ENCODE measurements around the gene HPSE2.
"Not testable (repeated sequence)": the region's sequence is repeated elsewhere in the genome, so short reads cannot be mapped to it uniquely, and the experiment has no call there.

HPSE2 gene

GRCh38 chr10:99161165-99161564 lies 74.5 kb downstream of the HPSE2 start:
- DNase-seq (ENCODE audit: low read depth in 2 of 2): no peak

GRCh38 chr10:99143651-99144050 lies 92.0 kb downstream of the HPSE2 start:
- DNase-seq (ENCODE audit: low read depth in 2 of 2): no peak

- DNase-seq (ENCODE audit: low read depth in 2 of 2): no peak
Measured at GRCh38 chr10:99143011-99143410, 92.6 kb downstream of the HPSE2 start.

- DNase-seq (ENCODE audit: low read depth in 2 of 2): not testable (repeated sequence)
Measured at GRCh38 chr10:99132897-99133296, 102.8 kb downstream of the HPSE2 start.

- no peak for DNase-seq (ENCODE audit: low read depth in 2 of 2)
Measured at GRCh38 chr10:99125879-99126278, 109.8 kb downstream of the HPSE2 start.

GRCh38 chr10:99124376-99124775 lies 111.3 kb downstream of the HPSE2 start:
- no peak for DNase-seq (ENCODE audit: low read depth in 2 of 2)

GRCh38 chr10:99123851-99124250 lies 111.8 kb downstream of the HPSE2 start:
- DNase-seq (ENCODE audit: low read depth in 2 of 2): no peak

- no peak for DNase-seq (ENCODE audit: low read depth in 2 of 2)
Measured at GRCh38 chr10:99123336-99123735, 112.3 kb downstream of the HPSE2 start.

- no peak for DNase-seq (ENCODE audit: low read depth in 2 of 2)
Measured at GRCh38 chr10:99119258-99119748, 116.3 kb downstream of the HPSE2 start.

- DNase-seq (ENCODE audit: low read depth in 2 of 2): no peak
Measured at GRCh38 chr10:99115703-99116102, 119.9 kb downstream of the HPSE2 start.

- DNase-seq (ENCODE audit: low read depth in 2 of 2): no peak
Measured at GRCh38 chr10:99085358-99085757, 150.3 kb downstream of the HPSE2 start.

GRCh38 chr10:99084161-99084560 lies 151.5 kb downstream of the HPSE2 start:
- DNase-seq (ENCODE audit: low read depth in 2 of 2): no peak

- no peak for DNase-seq (ENCODE audit: low read depth in 2 of 2)
Measured at GRCh38 chr10:99080275-99080945, 155.2 kb downstream of the HPSE2 start.

GRCh38 chr10:99062591-99062990 lies 173.1 kb downstream of the HPSE2 start:
- no peak for DNase-seq (ENCODE audit: low read depth in 2 of 2)

- no peak for DNase-seq (ENCODE audit: low read depth in 2 of 2)
Measured at GRCh38 chr10:99058762-99059161, 176.9 kb downstream of the HPSE2 start.

- no peak for DNase-seq (ENCODE audit: low read depth in 2 of 2)
Measured at GRCh38 chr10:99057936-99058690, 177.5 kb downstream of the HPSE2 start.

- DNase-seq (ENCODE audit: low read depth in 2 of 2): no peak
Measured at GRCh38 chr10:99045671-99046070, 190.0 kb downstream of the HPSE2 start.

GRCh38 chr10:99042051-99042771 lies 193.4 kb downstream of the HPSE2 start:
- DNase-seq (ENCODE audit: low read depth in 2 of 2): no peak

GRCh38 chr10:99041468-99041867 lies 194.2 kb downstream of the HPSE2 start:
- no peak for DNase-seq (ENCODE audit: low read depth in 2 of 2)

- no peak for DNase-seq (ENCODE audit: low read depth in 2 of 2)
Measured at GRCh38 chr10:99013885-99014284, 221.8 kb downstream of the HPSE2 start.

- DNase-seq (ENCODE audit: low read depth in 2 of 2): no peak
Measured at GRCh38 chr10:99010286-99010685, 225.4 kb downstream of the HPSE2 start.

GRCh38 chr10:99008054-99008453 lies 227.6 kb downstream of the HPSE2 start:
- DNase-seq (ENCODE audit: low read depth in 2 of 2): no peak

- no peak for DNase-seq (ENCODE audit: low read depth in 2 of 2)
Measured at GRCh38 chr10:99007457-99007856, 228.2 kb downstream of the HPSE2 start.

Measured in stimulated activated CD4-positive, alpha-beta T cell treated with anti-CD3 and anti-CD28 coated beads, Interleukin-4, amount 100 ng/mL, for 48 hours (primary cell).